H4 (cell line): ENCODE results near the gene CDC6. TPM values are rescaled to one million over a fixed set of nuclear protein-coding genes. Genes with fewer than 3 reads are reported as not detected.
"Not testable (repeated sequence)": the region's sequence is repeated elsewhere in the genome, so short reads cannot be mapped to it uniquely, and the experiment has no call there.

Experiments used
- DNase-seq: peaks from one replicate; pipeline ENCODE4 v3.0.0-alpha.2; 2015; ENCODE audit warnings: low spot score
- total RNA-seq: library from RNA; depleted of rRNA; stranded (reverse); fragments of >200 nt; shearing (Covaris generic); gene quantifications from 2 replicates; pipeline ENCODE4 v1.2.3, GENCODE V29; 2014

The CDC6 gene
- total RNA-seq, 1 experiment from 2014 or later: 62.5 TPM

DNA sequence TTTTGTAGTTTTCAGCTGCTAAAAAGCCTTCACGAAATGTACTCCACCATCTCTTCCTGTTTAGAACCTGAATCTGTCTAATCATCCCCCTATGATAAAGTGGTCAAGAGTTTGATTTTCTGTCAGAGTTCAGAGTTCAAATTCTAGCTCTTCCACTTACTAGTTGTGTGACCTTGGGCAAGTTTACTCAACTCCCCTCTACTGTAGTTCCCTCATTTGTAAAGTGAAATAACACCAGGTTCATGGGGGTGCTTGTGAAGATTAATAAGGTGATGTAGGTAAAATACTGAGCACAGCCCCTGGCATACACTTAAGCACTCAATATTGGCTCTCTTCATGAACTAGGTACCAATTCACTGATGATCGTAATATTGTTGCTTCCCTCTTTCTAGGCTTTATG, 1.2 kb upstream of the CDC6 start:
- no peak for DNase-seq

DNA sequence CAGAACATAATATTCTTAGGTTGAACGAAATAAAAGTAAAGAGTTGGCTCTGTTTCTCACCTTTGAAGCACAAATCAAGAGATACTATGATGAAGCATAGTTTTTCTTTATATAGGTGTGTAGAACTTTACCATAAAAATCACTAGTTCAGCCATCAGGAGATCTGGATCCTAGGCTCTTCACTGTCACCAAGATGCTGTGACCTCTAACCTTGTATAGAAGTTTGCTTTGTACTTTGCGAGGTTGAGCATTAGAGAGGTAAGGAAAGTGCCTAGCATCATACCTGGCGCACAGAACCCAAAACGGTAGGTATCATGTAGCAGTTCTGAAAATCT, 553 bp upstream of the CDC6 start:
- DNase-seq: no peak

DNA sequence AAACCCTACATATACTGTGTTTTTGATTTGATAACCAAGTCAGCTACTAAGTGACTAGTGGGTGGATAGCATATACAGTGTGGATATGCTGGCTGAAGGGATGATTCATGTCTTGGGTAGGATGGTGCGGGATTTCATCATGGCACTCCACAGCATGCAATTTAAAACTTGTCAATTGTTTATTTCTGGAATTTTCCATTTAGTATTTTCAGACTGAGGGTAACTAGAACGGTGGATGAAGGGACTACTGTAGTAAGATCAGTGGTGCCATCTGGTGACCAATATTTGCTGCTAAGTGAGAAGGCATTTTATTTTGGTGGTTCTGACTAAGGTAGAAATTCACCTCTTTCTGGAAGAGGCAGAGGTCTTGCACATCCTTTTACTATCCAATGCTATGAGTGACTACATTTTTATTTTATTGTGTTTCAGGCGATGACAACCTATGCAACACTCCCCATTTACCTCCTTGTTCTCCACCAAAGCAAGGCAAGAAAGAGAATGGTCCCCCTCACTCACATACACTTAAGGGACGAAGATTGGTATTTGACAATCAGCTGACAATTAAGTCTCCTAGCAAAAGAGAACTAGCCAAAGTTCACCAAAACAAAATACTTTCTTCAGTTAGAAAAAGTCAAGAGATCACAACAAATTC, 3.1 kb downstream of the CDC6 start:
- peak; percentile 85 for DNase-seq

DNA sequence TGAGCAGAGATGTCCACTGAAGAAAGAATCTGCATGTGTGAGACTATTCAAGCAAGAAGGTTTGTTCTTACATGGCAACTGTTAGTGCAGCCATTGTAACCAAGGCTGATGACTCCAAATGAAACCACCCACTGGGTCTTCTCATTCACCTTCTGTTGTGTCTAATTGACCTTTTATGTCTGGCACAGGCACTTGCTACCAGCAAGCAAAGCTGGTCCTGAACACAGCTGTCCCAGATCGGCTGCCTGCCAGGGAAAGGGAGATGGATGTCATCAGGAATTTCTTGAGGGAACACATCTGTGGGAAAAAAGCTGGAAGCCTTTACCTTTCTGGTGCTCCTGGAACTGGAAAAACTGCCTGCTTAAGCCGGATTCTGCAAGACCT, 3.6 kb downstream of the CDC6 start:
- no peak for DNase-seq

DNA sequence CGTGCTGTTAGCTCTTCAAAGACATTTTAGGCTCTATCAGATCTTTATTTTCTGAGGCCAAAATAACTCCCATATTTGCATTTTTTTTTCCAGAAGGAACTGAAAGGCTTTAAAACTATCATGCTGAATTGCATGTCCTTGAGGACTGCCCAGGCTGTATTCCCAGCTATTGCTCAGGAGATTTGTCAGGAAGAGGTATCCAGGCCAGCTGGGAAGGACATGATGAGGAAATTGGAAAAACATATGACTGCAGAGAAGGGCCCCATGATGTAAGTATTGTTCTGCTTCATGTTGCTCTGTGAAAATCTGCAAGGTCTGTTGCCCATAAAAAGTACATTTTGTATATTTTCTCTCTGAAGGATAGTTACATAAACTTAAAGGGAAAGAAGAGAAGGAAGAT, 5.7 kb downstream of the CDC6 start:
- no peak for DNase-seq

DNA sequence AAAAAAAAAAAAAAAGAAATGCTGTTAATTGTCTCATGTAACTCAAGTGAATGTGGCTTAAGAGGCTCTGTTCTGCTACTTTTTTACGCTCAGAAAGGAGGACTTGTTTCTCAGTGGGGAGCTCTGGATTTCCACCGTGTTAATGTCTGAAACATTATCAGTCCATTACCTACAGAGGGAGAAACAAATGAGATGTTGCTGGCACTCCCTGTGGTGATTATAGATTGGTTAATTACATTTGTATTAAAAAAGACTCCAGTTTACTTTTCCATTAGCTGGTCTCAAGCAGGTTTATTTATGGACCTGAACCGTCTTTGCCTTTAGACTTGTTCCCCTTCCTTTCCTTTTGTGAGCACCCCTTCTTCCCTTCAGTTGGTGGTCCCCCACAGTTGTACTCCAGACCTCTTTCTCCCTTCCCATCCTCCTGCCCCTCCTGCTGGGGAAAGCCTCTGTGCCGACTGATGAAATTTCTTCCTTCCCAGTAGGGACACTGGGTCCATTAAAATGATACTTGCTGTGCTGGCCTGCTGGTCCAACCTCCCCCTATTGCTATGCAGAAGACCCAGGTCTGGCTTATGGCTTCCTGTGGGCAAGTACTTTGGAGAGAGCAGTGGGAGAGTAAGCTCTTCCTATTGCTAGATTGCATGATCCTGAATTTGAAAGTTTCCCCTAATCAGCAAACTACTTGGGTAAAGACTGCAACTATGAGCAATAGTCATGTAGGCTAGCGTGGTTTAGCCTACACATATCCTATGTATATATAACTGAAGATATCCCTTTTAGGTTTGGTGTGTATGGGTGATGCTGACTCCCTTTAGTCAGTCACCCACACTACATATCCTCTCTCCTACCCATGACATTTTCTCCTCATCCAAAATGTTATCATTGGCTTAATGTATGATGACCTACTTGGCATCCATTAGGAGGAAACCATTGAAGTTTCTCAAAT, 8.1 kb downstream of the CDC6 start:
- no peak for DNase-seq

DNA sequence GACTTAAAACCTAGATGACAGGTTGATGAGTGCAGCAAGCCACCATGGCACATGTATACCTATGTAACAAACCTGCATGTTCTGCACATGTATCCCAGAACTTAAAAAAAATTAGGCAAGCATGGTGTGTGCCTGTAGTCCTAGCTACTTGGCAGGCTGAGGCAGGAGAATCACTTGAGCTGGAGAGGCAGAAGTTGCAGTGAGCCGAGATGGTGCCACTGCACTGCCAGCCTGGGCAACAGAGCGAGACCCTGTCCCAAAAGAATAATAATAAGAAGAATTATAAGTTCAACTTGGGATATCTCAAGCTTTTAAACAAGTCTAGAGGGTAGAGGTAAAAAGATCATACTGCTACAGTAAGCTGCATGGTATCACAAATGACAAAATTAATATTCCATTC, 9.8 kb downstream of the CDC6 start:
- DNase-seq: no peak

DNA sequence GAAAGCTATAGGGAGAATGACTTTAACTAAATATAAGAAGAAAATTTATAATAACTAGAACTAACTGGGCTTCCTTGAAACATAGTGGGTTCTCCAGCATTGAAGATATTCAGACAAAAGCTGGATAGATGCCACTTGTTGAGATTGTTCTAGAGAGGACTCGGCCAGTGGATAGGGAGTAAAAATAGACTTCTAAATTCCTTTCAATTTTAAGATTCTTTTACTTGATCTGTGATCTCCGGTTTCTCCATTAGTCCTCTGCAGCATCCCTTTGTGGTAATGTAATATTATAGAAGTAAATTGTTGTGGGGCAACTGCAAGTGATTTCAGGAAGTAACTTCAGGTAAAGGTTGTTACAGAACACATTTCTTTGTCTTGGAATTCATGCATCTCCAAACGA, 11.0 kb downstream of the CDC6 start:
- DNase-seq: no peak

DNA sequence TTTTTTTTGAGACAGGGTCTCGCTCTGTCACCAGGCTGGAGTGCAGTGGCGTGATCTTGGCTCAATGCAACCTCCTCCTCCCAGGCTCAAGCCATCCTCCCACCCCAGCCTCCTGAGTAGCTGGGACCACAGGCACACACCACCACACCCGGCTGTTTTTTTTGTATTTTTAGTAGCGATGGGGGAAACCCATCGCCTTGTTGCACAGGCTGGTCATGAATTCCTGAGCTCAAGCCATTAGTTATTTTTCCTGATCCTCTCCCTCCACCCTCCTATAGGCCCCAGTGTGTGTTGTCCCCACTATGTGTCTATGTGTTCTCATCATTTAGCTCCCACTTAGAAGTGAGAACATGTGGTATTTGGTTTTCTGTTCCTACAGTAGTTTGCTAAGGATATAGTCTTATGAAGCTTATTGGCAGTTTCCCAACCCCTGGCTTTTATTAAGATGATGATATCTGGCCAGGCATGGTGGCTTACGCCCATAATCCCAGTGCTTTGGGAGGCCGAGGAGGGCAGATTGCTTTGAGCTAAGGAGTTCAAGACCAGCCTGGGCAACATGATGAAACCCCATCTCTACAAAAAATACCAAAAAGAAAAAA, 11.6 kb downstream of the CDC6 start:
- DNase-seq: not testable (repeated sequence)

DNA sequence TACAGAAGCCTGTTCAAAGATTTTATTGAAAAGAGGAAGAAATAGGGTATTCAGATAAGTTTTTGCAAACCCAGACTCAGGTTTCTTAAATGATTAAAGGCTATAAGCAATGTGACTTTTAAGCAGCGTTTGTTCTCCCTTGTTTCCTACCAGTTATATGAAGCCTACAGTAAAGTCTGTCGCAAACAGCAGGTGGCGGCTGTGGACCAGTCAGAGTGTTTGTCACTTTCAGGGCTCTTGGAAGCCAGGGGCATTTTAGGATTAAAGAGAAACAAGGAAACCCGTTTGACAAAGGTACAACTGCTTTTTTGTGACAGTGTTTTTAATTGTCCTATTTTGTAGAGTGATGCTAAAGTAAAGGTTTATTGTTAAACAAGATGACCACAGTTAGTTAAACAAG, 13.6 kb downstream of the CDC6 start:
- DNase-seq: no peak

DNA sequence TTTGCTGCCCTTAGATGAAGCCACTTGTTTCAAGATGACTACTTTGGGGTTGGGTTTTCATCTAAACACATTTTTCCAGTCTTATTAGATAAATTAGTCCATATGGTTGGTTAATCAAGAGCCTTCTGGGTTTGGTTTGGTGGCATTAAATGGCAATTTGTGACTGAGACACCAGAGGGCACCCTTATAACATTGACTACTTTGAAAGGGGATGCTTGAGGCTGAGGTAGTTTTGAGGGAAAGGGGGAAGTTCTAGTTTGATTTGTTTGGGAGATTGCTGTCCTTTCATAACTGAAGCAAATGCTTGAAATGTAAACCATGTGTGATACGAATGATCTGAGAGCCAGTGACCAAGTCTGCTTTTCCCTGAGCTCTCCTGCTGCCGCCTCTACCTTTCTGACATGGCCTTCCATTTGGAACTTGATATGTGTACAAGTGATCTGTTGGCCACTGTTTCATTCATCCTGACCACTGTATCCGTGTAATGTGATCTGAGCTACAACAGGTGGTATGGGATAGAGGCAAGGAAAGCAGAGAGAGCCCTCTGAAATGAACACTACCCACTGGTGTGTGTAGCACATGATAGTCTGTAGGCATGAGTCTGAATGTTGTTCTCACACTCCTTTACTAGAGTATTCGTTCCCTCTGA, 15.5 kb downstream of the CDC6 start:
- no peak for DNase-seq

DNA sequence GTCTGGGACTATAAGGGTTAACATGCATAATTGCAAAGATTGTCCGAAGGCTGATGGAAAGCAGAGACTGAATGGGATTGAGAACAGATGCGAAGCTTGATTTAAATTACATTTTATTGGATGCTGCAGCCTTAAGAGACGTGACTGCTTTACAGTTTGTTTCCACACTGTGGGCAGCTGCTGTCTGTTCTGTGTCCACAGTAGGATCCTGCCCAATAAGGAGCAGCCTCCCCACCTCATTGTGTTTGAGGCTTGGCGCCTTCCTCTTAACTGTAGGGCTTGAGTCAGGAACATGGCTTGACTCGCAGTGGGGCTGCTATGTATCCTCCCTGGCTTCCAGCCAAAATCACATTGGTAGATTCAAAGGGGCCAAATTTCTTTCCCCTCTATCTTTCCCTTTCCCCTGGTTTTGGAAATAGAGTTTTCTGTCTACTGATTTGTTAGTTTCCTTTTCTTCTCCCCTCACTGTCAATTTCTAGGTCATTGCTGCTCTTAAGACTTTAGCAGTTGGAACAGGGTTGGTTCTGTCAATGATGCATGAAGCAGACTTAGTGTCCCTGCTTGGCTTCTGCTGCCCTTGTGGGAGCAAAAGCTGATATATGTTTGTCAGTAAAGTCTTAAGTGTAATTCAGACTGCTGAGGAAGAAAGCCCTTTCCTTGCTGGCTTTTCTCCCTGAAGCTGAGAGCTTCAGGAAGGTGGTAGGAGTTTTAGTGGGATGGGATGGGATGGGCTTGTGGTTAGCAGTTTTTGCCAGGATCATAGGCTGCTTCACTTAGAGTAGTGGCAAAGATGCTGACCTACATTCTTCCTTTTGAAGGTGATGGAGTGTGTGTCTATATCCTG, 16.3 kb downstream of the CDC6 start:
- DNase-seq: no peak

DNA sequence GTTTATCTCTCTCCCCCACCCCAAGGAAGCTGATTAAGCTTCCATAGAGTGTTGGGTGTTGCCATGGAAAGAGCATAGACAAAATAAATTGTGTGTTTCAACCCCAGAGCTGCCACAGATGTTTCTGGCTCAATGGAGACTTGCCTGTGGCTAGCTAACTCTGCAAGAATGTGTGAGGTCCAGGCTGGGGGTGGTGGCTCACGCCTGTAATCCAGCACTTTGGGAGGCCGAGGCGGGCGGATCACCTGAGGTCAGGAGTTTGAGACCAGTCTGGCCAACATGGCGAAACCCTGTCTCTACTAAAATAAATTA, 16.8 kb downstream of the CDC6 start:
- not testable (repeated sequence) for DNase-seq

DNA sequence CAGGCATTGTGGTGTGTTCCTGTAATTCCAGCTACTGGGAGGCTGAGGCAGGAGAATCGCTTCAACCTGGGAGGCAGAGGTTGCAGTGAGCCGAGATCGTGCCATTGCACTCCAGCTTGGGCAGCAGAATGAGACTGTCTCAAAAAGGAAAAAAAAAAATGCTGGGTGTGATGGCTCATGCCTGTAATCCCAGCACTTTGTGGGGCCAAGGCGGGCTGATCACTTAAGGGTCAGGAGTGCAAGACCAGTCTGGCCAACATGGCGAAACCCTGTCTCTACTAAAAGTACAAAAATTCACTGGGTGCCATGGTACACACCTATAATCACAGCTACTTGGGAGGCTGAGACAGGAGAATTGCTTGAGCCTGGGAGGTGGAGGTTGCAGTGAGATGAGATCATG, 17.2 kb downstream of the CDC6 start:
- not testable (repeated sequence) for DNase-seq

DNA sequence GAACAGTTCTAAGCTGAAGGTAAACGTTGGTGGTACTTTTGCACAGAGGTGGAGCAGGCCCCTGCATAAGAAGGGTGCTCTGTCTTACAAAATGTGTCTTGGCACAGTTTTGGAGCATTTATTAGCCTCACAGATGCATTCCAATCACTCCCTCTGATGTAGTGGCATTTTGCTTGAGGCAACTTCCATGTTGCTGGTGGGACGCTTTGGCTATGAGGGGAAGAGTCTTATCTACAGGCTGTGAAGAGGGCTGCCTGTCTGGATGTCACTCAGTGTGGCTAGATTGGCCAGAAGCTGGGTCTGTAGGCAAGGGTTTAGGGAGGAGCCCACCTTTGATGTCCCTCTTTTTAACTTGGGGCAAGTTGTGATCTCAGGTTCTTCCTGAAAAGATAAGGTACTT, 18.7 kb downstream of the CDC6 start:
- no peak for DNase-seq

DNA sequence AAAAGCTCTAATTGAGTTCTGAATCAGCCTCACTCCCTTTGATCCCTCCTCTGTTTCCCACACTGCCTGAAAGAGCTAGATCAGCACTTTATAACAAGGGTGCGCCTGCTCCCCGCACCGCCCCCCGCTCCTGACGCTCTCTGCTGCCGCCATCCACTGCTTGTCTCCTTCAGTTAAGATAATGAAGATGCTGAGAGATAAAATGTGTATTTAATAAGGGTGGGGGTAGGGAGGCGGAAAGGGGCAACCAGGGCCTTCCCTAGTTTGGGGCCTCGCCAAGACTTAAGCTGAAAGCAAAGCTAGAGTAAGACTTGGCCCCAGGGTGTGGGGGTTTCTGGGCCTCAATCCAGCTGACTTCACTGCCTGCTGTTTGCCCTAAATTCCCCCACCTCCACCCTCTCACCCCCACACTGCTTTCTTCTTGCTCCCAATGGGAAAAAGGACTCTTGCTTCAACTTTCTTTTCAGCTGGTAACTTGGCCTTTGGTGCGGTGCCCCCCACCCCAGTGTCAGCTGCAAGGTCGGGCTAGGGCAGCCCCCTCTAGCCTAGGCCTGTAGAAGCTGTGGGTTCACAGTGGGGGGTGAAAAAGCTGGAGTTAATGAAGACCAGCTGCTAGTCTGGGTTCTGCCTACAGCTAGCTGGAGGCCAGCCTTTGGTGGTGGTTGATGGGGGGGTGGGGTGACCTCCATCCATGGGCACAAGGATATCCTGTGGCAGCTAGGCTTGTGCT, 19.5 kb downstream of the CDC6 start:
- peak; percentile 82 for DNase-seq

DNA sequence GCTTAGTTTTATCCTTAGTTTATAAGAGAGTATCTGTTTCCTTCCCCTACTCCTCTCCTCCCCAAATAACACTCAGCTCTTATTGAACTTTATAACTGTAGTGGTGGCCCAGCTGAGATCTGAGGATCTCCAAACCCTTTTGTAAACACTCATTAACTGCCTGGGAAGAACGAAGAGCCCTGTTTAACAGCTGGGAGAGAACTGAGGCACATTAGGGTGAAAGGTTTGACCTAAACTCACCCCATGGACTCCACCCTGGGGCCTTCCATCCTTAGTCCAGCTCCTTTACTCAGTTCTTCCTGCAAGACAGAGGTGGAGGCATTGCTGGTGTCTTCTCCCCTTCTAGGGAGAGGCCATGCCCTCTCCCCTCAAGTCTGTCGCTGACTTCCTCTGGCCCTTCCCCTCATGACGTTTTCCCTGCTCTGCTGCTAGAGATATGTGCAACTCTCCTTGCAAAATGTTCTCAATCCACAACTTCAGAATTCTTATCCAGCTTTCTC, 20.1 kb downstream of the CDC6 start:
- DNase-seq: no peak

DNA sequence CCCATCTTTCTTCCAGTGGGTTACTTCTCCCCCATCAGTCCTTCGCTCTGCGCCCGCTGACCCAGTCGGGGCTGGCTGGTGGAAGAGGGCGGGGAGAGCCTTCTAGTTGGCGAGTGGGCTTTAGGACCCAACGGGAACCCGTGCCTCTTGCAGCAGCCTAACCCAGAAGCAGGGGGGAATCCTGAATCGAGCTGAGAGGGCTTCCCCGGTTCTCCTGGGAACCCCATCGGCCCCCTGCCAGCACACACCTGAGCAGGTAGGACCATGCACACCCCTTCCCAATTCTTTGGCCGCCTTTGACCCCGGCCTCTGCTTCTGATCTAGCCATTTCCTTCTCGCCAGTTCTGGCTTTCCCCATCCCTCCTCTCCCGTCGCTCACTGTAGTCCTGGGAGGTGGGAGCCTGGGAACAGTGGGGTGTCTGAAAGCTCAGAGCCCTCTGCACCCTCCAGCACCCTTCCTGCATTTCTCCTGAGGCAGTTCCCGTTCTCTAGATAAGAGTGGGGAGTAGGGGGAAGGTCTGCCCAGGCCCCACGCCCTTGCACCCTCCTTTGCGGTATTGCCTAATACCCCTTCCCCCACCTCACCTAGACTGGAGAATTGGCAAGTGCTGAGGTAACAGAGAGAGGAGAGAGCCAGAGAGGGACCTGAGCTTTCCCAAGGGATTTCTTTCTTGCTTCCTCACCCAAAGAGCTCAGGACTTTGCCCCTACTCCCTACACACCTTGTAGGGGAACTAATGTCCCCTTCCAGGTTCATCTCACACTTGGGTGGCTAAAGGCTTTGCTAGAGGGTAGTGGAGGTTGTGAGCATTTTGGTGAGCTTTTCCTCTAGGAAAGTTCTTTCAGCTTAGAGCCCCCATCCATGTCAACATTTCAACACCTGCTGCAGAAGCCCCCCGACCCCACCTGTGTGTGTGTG, 21.6 kb downstream of the CDC6 start, which contains the start of gene RARA:
RARA (plus strand) TSS at position 150 of the 918 bp plus-strand sequence. CDS start 22,039 bp downstream, outside the sequence.
- DNase-seq: no peak

DNA sequence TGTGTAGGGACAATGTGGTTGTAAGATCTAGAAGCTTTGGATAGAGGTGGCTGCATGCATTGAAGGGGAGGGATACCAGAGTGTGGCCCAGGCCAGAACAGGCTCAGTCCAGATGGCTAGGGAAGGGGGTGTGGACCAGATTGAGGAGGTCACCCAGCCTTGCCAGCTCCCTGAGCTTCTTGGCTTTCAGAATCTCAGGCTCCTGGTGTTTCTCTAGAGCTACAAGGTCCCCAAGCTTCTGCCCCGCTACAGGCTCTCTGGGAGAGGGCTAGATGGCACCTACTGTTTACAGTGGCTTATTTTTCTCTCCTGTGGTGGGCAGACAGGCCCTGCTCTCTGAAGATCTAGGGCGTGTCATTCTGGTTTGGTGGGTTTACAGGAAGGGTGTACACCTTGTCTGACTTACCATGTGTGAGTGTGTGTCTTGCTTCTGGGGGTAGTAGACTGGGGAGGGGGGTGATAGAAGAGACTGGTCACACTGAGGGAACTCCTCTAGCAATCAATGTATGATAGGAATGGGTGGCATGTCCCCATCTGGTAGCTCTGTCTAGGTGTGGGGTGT, 22.4 kb downstream of the CDC6 start:
- DNase-seq: no peak
